HEK293 (cell line): ENCODE measurements around the gene CRYBG1.
"Not testable (repeated sequence)": the region's sequence is repeated elsewhere in the genome, so short reads cannot be mapped to it uniquely, and the experiment has no call there.

Experiments
- CTCF ChIA-PET: fragments of 350-600 bp; formaldehyde crosslinking; extraction: SDS; loops from one replicate; lab custom pipeline; 2021; ENCODE audit warnings: antibody characterized with exemption; lab: Yijun Ruan, JAX
- POLR2A ChIA-PET: fragments of 300-600 bp; formaldehyde crosslinking; extraction: SDS; loops from one replicate; lab custom pipeline; 2020; ENCODE audit warnings: antibody characterized with exemption, inconsistent platforms; lab: Yijun Ruan, JAX
- H3K27ac ChIP-seq: fragments of 200-500 bp; sonication (Bioruptor generic); 2 replicates; pipeline ENCODE4 v1.5.1; 2014; ENCODE audit warnings: low read depth, low read length, control low read depth, inconsistent platforms; ENCODE audit errors: extremely low read depth
- H3K36me3 ChIP-seq, 2 experiments: fragments of 200-500 bp in 1 of 2; sonication (Bioruptor generic) in 1 of 2; 1 replicate in 1 of 2; 2 replicates in 1 of 2; pipeline ENCODE4 v1.5.1; 2014 to 2017; ENCODE audit warnings: inconsistent platforms in 2 of 2, low read length in 2 of 2; ENCODE audit not compliant: control insufficient read depth in 2 of 2, insufficient read depth in 1 of 2
- H3K4me1 ChIP-seq: fragments of 200-500 bp; sonication (Bioruptor generic); 2 replicates; pipeline ENCODE4 v1.5.1; 2014; ENCODE audit warnings: mild to moderate bottlenecking, low read length, inconsistent platforms; ENCODE audit not compliant: control insufficient read depth, insufficient read depth
- H3K4me3 ChIP-seq: 2 replicates; pipeline ENCODE4 v1.5.1; 2011; ENCODE audit warnings: low read depth, mild to moderate bottlenecking, control low read depth, low read length, moderate library complexity
- H3K9me3 ChIP-seq: fragments of 200-500 bp; sonication (Bioruptor generic); 2 replicates; pipeline ENCODE4 v1.5.1; 2014; ENCODE audit warnings: low read depth, low read length, inconsistent platforms; ENCODE audit not compliant: control insufficient read depth, insufficient read depth
- AEBP2 ChIP-seq: fragments of 450-650 bp; formaldehyde crosslinking; IDR thresholded peaks from 2 replicates; pipeline ENCODE4 v1.5.1; 2016; ENCODE audit warnings: missing biosample characterization, missing genetic modification characterization, borderline replicate concordance
- GFI1B ChIP-seq: fragments of 450-650 bp; formaldehyde crosslinking; IDR thresholded peaks from 2 replicates; pipeline ENCODE4 v1.5.1; 2016; ENCODE audit warnings: missing biosample characterization, missing genetic modification characterization
- GLI2 ChIP-seq: fragments of 450-650 bp; formaldehyde crosslinking; IDR thresholded peaks from 2 replicates; pipeline ENCODE4; 2017; ENCODE audit warnings: missing biosample characterization, missing genetic modification characterization, low read depth, borderline replicate concordance
- ZBTB11 ChIP-seq: fragments of 450-650 bp; formaldehyde crosslinking; conservative IDR thresholded peaks from 2 replicates; pipeline ENCODE4 v1.5.1; 2016; ENCODE audit warnings: low read depth, missing biosample characterization, missing genetic modification characterization
- ZBTB8A ChIP-seq: fragments of 450-650 bp; formaldehyde crosslinking; IDR thresholded peaks from 2 replicates; pipeline ENCODE4 v1.5.1; 2016; ENCODE audit warnings: missing biosample characterization, missing genetic modification characterization
- ZNF140 ChIP-seq: fragments of 450-650 bp; formaldehyde crosslinking; IDR thresholded peaks from 2 replicates; pipeline ENCODE4 v1.5.1; 2016; ENCODE audit warnings: missing biosample characterization, missing genetic modification characterization
- ZNF19 ChIP-seq: fragments of 450-650 bp; formaldehyde crosslinking; IDR thresholded peaks from 2 replicates; pipeline ENCODE4; 2016; ENCODE audit warnings: missing biosample characterization, missing genetic modification characterization, low read depth
- ZNF202 ChIP-seq: fragments of 450-650 bp; formaldehyde crosslinking; IDR thresholded peaks from 2 replicates; pipeline ENCODE4 v1.5.1; 2016; ENCODE audit warnings: missing biosample characterization, missing genetic modification characterization, borderline replicate concordance
- ZNF223 ChIP-seq: fragments of 450-650 bp; formaldehyde crosslinking; IDR thresholded peaks from 2 replicates; pipeline ENCODE4 v1.5.1; 2016; ENCODE audit warnings: missing biosample characterization, missing genetic modification characterization
- ZNF266 ChIP-seq: fragments of 450-650 bp; formaldehyde crosslinking; IDR thresholded peaks from 2 replicates; pipeline ENCODE4 v1.5.1; 2016; ENCODE audit warnings: missing biosample characterization, missing genetic modification characterization, low read depth
- ZNF354C ChIP-seq: fragments of 450-650 bp; formaldehyde crosslinking; IDR thresholded peaks from 2 replicates; pipeline ENCODE4 v1.5.1; 2016; ENCODE audit warnings: missing biosample characterization, missing genetic modification characterization, low read depth, borderline replicate concordance
- ZNF394 ChIP-seq: fragments of 450-650 bp; formaldehyde crosslinking; IDR thresholded peaks from 2 replicates; pipeline ENCODE4 v1.5.1; 2016; ENCODE audit warnings: missing biosample characterization, missing genetic modification characterization, mild to moderate bottlenecking, moderate library complexity, borderline replicate concordance
- ZNF404 ChIP-seq: fragments of 450-650 bp; formaldehyde crosslinking; IDR thresholded peaks from 2 replicates; pipeline ENCODE4 v1.5.1; 2017; ENCODE audit warnings: missing biosample characterization, missing genetic modification characterization
- ZNF426 ChIP-seq: fragments of 450-650 bp; formaldehyde crosslinking; IDR thresholded peaks from 2 replicates; pipeline ENCODE4 v1.5.1; 2017; ENCODE audit warnings: missing biosample characterization, missing genetic modification characterization, mild to moderate bottlenecking, inconsistent platforms, moderate library complexity
- ZNF433 ChIP-seq: fragments of 450-650 bp; formaldehyde crosslinking; IDR thresholded peaks from 2 replicates; pipeline ENCODE4 v1.5.1; 2016; ENCODE audit warnings: missing biosample characterization, missing genetic modification characterization, low read depth
- ZNF518A ChIP-seq: fragments of 450-650 bp; formaldehyde crosslinking; conservative IDR thresholded peaks from 2 replicates; pipeline ENCODE4 v1.5.1; 2016; ENCODE audit warnings: low read depth, missing biosample characterization, missing genetic modification characterization
- ZNF529 ChIP-seq: fragments of 450-650 bp; formaldehyde crosslinking; IDR thresholded peaks from 2 replicates; pipeline ENCODE4 v1.5.1; 2017; ENCODE audit warnings: missing genetic modification characterization, missing biosample characterization; ENCODE audit not compliant: insufficient replicate concordance
- ZNF530 ChIP-seq: fragments of 450-650 bp; formaldehyde crosslinking; IDR thresholded peaks from 2 replicates; pipeline ENCODE4 v1.5.1; 2016; ENCODE audit warnings: low read depth, missing biosample characterization, missing genetic modification characterization
- ZNF555 ChIP-seq: fragments of 450-650 bp; formaldehyde crosslinking; conservative IDR thresholded peaks from 2 replicates; pipeline ENCODE4 v1.5.1; 2017; ENCODE audit warnings: missing biosample characterization, mild to moderate bottlenecking, missing genetic modification characterization, inconsistent platforms
- ZNF558 ChIP-seq: fragments of 450-650 bp; formaldehyde crosslinking; IDR thresholded peaks from 2 replicates; pipeline ENCODE4 v1.5.1; 2016; ENCODE audit warnings: missing biosample characterization, missing genetic modification characterization
- ZNF560 ChIP-seq: fragments of 450-650 bp; formaldehyde crosslinking; IDR thresholded peaks from 2 replicates; pipeline ENCODE4 v1.5.1; 2017; ENCODE audit warnings: missing biosample characterization, missing genetic modification characterization, borderline replicate concordance
- ZNF623 ChIP-seq: fragments of 450-650 bp; formaldehyde crosslinking; IDR thresholded peaks from 2 replicates; pipeline ENCODE4 v1.5.1; 2016; ENCODE audit warnings: missing biosample characterization, missing genetic modification characterization
- ZNF629 ChIP-seq: fragments of 450-650 bp; formaldehyde crosslinking; IDR thresholded peaks from 2 replicates; pipeline ENCODE4 v1.5.1; 2017; ENCODE audit warnings: missing biosample characterization, missing genetic modification characterization
- ZNF654 ChIP-seq: fragments of 450-650 bp; formaldehyde crosslinking; IDR thresholded peaks from 2 replicates; pipeline ENCODE4 v1.5.1; 2016; ENCODE audit warnings: low read depth, missing biosample characterization, missing genetic modification characterization
- ZNF664 ChIP-seq: fragments of 450-650 bp; formaldehyde crosslinking; IDR thresholded peaks from 2 replicates; pipeline ENCODE4 v1.5.1; 2016; ENCODE audit warnings: missing biosample characterization, missing genetic modification characterization
- ZNF791 ChIP-seq: fragments of 450-650 bp; formaldehyde crosslinking; IDR thresholded peaks from 2 replicates; pipeline ENCODE4 v1.5.1; 2016; ENCODE audit warnings: missing biosample characterization, missing genetic modification characterization
- ZXDB ChIP-seq: fragments of 450-650 bp; formaldehyde crosslinking; IDR thresholded peaks from 2 replicates; pipeline ENCODE4 v1.5.1; 2016; ENCODE audit warnings: missing biosample characterization, missing genetic modification characterization

CRYBG1 gene

DNA sequence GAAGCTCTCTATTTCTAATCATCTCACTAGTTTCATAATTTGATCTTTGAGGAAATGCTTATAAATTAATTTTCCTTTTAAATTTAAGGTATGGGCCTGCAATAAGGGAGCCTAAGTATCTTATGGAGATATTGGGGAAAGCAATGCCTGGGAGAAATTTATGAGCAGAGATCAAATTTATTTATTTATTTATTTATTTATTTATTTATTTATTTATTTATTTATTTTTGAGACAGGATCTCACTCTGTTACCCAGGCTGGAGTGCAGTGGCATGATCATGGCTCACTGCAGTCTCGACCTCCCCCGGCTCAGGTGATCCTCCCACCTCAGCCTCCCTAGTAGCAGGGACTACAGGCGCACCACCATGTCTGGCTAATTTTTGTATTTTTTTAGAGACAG lies 155.1 kb downstream of the CRYBG1 start:
- H3K27ac ChIP-seq, H3K4me3 ChIP-seq, POLR2A ChIA-PET, H3K36me3 ChIP-seq, H3K4me1 ChIP-seq, H3K9me3 ChIP-seq: not testable (repeated sequence)
- CTCF ChIA-PET = interaction anchor here (0.6 kb wide), 2 partner anchors 10 to 170 kb away, joined by 3 read pairs; no protein-coding TSS in a partner anchor
- peak; percentile 87 for TF ChIP-seq ZNF555 (tag by site-specific recombination)
- TF ChIP-seq ZNF433 (tag by site-specific recombination) = peak; percentile 12; the same call in 1 of the 2 replicates
- peak; percentile 91 for TF ChIP-seq ZNF518A (tag by site-specific recombination)
- peak; percentile 72; the same call in 1 of the 2 replicates for TF ChIP-seq ZNF140 (tag by site-specific recombination)
- TF ChIP-seq ZNF558 (tag by site-specific recombination) = 0 out of 2 replicates have a peak, but pooled peaks have one; percentile 62
- peak; percentile 67; the same call in 1 of the 2 replicates for TF ChIP-seq ZNF791 (tag by site-specific recombination)
- TF ChIP-seq ZNF19 (tag by site-specific recombination) = 0 out of 2 replicates have a peak, but pooled peaks have one; percentile 25
- TF ChIP-seq ZNF629 = peak; percentile 56
- TF ChIP-seq ZNF354C = 0 out of 2 replicates have a peak, but pooled peaks have one; percentile 59
- TF ChIP-seq ZNF266 (tag by site-specific recombination) = peak; percentile 77
- TF ChIP-seq AEBP2 (tag by site-specific recombination) = peak; percentile 62; the same call in 1 of the 2 replicates
- TF ChIP-seq ZNF623 (tag by site-specific recombination) = peak; percentile 74
- peak; percentile 91 for TF ChIP-seq ZNF426
- TF ChIP-seq ZNF202 (tag by site-specific recombination) = 0 out of 2 replicates have a peak, but pooled peaks have one; percentile 60
- peak; percentile 32 for TF ChIP-seq ZNF529 (tag by site-specific recombination)
- TF ChIP-seq ZNF404 = peak; percentile 73; the same call in 1 of the 2 replicates
- TF ChIP-seq ZNF654 (tag by site-specific recombination) = peak; percentile 19
- TF ChIP-seq ZNF223 (tag by site-specific recombination) = 0 out of 2 replicates have a peak, but pooled peaks have one; percentile 32
- 0 out of 2 replicates have a peak, but pooled peaks have one; percentile 68 for TF ChIP-seq ZNF560 (tag by site-specific recombination)
- peak; percentile 59; the same call in 1 of the 2 replicates for TF ChIP-seq ZXDB
- TF ChIP-seq GLI2 (tag by site-specific recombination) = peak; percentile 15; the same call in 1 of the 2 replicates
- peak; percentile 78 for TF ChIP-seq ZBTB11 (tag by site-specific recombination)
- peak; percentile 69 for TF ChIP-seq ZNF664 (tag by site-specific recombination)
- TF ChIP-seq ZBTB8A (tag by site-specific recombination) = peak; percentile 74
- TF ChIP-seq ZNF530 (tag by site-specific recombination) = 0 out of 2 replicates have a peak, but pooled peaks have one; percentile 45
- TF ChIP-seq ZNF394 (tag by site-specific recombination) = peak; percentile 95
- TF ChIP-seq GFI1B = peak; percentile 29; the same call in 1 of the 2 replicates
